Activated CD8-positive, alpha-beta memory T cell treated with anti-CD3 and anti-CD28 coated beads for 1 hour (primary cell): ENCODE results near the gene HINT3.
"Not testable (repeated sequence)": the region's sequence is repeated elsewhere in the genome, so short reads cannot be mapped to it uniquely, and the experiment has no call there.

Source experiments
- DNase-seq, 2 donors: peaks; one replicate each; pipeline ENCODE4 v3.0.0-alpha.2; 2020; ENCODE audit warnings: low read depth in 1 of 2; ENCODE audit errors: extremely low read depth in 1 of 2

The HINT3 gene

GRCh38 chr6:125956506-125957390 is at the start of gene HINT3:
TSS of gene HINT3 (plus strand) at chr6:125956770. CDS start at chr6:125956978, 208 bp downstream.
- peak; percentile 97 to 99 for DNase-seq

- no peak for DNase-seq
These were observed 46.0 kb upstream of the HINT3 start for GRCh38 chr6:125910527-125910926.

GRCh38 chr6:125911051-125911451 is 45.5 kb upstream of the HINT3 start:
- not testable (repeated sequence) for DNase-seq

GRCh38 chr6:125912430-125912829 is 44.1 kb upstream of the HINT3 start:
- DNase-seq: not testable (repeated sequence)

- no peak for DNase-seq
These were observed 43.4 kb upstream of the HINT3 start for GRCh38 chr6:125913145-125913544.

- no peak for DNase-seq
These were observed 42.7 kb upstream of the HINT3 start for GRCh38 chr6:125913864-125914351.

- no peak for DNase-seq
These were observed 38.3 kb upstream of the HINT3 start for GRCh38 chr6:125918230-125918629.

GRCh38 chr6:125918681-125919566 is 37.6 kb upstream of the HINT3 start:
- no peak for DNase-seq

GRCh38 chr6:125919618-125920017 is 37.0 kb upstream of the HINT3 start:
- no peak for DNase-seq

DNA sequence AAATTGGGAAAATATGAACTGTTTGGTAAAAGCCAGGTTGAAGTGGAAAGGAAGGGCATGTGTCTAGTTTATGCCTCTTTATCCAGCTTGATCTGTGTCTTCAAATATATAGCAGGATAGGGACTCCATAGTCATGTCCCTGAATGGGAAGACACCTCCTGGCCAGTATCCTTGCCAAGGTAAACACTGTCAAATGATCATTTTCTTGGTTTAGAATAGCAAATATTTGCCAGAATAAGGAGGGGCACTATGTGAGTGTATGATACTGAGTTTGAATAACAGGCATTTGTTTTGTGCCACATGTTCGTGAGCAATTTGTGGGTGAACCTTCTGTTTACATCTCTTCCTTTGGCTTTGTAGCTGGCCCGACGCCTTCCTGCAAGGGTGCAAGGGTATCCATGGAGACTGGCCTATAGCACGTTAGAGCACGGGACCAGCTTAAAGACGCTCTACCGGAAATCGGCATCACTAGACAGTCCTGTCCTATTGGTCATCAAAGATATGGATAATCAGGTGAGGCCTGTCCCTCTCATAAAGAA is 34.2 kb upstream of the HINT3 start:
- no peak for DNase-seq

DNA sequence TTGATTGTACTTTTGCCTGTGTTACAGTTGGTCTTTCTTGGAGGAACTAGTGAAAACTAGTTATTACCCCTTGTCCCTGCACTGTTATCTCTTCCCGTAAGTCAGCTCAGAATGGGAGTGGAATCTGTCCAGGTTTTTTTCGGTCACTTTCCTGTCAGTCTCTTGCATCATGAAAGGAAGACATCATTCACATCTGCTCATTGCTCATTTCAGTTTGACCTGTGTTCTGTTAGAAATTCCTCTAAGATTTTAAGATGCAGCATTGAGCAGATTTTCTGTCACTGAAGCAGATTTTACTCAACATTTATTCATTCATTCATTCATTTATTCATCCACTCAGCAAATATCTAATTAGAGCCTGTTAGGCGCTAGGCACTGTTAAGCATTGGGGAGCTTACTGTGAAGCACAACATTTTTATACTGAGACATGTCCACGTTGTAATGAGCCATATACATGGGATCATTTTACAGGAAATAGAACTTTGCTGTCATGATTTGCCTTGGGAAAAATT is 33.1 kb upstream of the HINT3 start:
- DNase-seq: no peak

DNA sequence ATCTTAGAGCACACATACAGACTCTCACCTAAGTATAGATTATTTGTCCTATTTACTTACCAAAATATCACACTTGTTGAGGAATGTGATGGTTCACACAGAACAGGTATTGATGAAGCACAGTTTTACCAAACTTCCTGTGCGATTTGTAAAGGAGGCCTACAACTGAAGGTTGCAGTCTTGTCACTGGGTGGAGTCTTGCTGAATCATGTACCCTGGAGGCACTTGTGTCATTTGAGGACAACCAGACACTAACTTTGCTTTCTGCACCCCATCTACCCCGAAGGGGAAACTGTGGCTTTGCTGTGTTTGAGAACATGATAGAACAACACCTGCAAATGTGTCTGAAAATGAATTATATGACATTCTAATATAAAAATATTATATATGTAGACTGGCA is 32.4 kb upstream of the HINT3 start:
- DNase-seq: no peak

DNA sequence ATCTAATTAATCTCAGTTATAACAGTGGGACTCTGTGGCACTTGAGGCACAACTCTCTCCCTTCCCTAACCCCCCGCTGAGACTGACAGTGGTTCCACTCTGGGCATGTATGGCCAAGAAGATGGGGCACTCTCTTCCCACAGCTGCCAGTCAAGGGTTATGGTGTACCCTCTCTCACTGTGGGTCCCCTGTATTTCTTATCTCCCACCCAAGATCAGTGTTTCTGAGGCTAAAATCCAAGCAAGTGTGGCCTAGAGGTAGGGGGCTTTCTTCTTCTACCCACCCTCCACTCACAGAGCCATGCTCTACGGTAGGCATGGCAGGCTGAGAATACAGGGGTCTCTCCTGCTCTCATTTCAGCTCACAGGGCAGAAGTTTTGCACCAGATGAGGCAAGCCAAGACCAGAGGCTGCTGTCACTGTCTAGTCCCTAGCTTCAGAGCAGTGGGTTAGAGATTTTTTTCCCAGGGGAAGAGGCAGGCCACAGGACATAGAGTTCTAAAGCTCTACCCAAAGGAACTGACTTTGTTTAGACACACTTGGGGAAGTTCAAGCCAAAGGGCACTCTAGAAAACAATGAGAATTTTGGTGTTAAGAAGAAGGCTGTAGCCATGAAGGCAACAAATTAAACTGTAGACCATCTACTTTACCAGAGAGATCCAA is 31.7 kb upstream of the HINT3 start:
- no peak for DNase-seq

DNA sequence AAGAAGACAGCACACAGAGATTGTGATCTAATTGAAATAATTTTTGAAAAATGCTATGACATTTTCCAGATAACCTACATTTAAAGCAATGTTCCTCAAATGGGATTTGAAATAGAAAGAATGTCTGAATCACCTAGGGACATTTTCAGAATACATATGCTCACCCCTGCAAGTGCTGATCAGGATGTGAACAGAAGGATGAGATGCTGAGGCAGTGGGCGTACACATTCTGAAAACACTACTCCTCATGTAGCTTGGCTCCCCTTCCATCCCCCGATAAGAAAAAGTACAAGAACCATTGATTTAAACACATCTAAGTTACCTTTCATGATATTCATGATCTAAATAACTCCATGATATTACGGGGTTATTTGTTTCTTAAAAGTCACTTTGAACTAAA is 29.9 kb upstream of the HINT3 start:
- DNase-seq: no peak

GRCh38 chr6:125927761-125928160 is 28.8 kb upstream of the HINT3 start:
- DNase-seq: no peak

DNA sequence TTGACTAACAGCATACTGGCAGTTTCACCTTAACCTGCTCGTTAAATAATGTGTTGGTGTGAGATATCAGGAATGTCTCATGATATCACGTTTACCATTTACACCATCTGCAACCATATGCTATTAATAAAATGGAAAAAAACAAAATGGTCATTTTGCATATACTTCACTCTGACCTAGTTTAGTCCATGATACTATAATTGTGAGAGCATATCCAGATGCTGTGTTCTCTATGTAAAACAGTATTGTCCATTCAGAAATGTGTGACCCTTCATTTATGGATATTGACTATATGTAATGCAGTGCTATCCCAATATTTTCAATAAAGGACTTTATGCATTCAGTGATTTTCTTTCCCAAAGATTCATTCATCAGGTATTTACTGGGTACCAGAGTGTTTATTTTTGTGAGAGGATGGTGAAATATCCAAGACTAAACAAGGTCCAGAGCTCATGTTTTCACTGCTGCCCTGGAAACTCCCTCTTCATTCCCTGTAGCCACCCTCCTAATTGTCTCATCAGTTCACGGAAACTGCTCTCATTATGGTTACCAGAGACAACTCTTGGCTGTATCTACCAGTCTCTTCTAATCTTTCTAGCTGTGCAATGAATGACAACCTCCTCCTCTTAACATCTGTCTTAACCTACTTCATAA is 25.7 kb upstream of the HINT3 start:
- DNase-seq: no peak

DNA sequence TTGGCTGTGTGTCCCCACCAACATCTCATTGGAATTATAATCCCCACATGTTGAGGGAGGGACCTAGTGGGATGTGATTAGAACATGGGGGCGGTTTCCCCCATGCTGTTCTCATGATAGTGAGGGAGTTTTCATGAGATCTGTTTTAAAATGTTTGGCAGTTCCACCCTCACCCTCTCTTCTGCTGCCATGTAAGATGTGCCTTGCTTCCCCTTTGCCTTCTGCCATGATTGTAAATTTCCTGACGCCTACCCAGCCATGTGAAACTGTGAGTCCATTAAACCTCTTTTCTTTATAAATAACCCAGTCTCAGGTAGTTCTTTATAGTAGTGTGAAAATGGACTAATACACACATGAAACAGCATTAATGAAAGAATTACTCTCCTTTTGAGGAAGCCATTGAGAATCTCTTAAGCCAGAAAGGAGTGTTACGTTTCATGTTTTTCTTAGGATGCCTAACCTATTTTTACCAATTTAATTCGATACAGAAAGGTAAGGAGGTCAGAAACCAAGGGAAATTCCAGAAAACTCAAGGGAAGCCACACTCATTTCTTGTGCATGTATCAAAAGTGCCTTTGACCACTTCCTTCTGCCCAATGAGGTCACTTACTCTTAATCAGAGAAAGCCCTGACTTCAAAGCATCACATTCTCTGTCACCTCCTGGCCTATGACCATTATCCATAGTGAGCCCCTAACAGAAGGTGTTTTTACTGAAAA is 24.7 kb upstream of the HINT3 start:
- DNase-seq: no peak

GRCh38 chr6:125932451-125932795 is 24.1 kb upstream of the HINT3 start:
- DNase-seq: no peak

DNA sequence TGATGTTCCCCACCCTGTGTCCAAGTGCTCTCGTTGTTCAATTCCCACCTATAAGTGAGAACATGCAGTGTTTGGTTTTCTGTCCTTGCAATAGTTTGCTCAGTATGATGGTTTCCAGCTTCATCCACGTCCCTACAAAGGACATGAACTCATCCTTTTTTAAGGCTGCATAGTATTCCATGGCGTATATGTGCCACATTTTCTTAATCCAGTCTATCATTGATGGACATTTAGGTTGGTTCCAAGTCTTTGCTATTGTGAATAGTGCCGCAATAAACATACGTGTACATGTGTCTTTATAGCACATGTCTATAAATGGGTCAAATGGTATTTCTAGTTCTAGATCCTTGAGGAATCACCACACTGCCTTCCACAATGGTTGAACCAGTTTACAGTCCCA is 21.1 kb upstream of the HINT3 start:
- DNase-seq: not testable (repeated sequence)

GRCh38 chr6:125939026-125939425 is 17.5 kb upstream of the HINT3 start:
- DNase-seq: no peak
